ENCODE results near the gene SLC25A47. TPM values are rescaled to one million over a fixed set of nuclear protein-coding genes. Genes with fewer than 3 reads are reported as not detected.
"Not testable (repeated sequence)": the region's sequence is repeated elsewhere in the genome, so short reads cannot be mapped to it uniquely, and the experiment has no call there.

The SLC25A47 gene
- total RNA-seq, 1 experiment from 2014 or later = 0.07 TPM

DNA sequence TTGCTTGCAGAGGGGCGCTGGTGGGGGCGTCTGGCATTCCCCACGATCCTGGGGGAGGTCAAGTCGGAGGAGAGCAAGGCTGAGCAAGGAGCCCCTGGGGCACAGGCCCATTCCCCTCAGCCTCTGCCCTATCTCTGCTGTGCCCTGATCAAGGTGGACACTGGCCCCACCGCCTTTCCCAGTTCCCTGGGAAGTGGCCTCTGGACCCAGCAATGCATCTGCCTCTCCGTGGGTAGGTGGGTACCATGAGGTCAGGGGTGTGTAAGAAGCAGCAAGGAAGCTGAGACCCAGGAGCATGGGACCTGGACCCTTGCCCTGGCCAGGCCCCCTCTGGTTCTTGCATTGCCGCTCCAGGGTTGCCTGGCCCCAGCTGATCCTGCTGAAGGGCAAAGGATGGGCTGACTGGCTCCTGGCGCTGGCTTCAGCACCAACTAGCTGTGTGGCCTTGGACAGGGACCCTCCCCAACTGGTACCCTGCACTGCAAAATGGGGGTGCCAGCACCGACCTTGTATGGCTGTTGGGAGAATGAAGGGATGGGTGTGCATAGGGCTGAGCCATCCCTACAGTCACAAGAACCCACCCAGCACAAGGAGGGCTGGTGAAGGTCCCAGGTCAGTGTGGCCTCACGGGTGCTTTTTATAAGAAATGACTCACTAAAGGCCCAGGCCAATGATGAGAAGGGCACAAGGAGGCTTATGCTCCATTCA lies 36.5 kb upstream of the SLC25A47 start:
- Histone ChIP-seq H3K27me3 (ENCODE audit: control insufficient read depth, insufficient read depth, low read length) (no peaks in the 10 kb centered on the region), H3K36me3 (replicated peaks; ENCODE audit: control insufficient read depth, insufficient read depth, low read length) (peaks cover 11% of the 10 kb centered on the region), H3K4me3 (ENCODE audit: insufficient read depth, low read depth, low read length) (no peak overlapping the region)
- peak; percentile 56 for DNase-seq

DNA sequence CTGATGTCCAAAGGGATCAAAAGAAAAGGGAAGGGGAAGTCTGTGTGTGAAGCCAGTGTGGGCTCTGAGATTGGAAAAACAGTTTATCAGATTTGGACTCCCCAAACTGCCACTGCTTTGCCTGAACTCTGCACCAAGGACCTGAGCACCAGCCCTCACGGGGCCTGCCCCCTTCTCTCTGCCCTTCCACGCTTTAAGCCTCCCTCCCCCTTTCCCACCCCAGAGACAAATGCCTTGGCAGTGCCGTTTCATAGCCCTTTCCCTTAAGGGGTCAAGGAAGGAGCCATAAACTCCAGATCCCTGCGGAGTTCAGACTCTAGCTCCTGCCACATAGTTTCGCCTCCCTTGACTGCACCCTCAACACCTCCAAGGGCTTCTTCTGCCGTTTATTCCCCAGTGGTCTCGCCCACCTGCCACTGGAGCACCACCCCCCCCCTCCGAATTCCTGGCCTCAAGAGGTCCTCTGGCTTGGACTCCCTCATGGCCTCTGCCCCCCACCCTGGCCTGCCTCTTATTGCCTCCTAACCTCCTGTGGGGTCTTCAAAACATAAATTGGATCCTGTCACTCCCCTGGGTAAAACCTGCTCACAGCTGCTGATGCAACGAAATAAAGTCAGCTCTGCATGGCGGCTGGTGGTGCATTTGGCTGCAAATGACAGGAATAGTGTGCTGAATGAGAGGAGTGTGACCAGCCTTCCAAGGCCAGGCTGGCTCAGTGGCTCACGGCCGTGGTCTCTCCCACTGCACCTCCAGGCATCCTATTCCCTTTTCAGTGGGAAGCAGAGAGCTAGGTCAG lies 35.7 kb upstream of the SLC25A47 start:
- H3K27me3 ChIP-seq (ENCODE audit: control insufficient read depth, insufficient read depth, low read length) = no peaks in the 10 kb centered on the region
- peak; percentile 54 for DNase-seq
- H3K36me3 ChIP-seq (replicated peaks; ENCODE audit: control insufficient read depth, insufficient read depth, low read length) = peaks cover 14% of the 10 kb centered on the region
- no peak overlapping the region for H3K4me3 ChIP-seq (ENCODE audit: insufficient read depth, low read depth, low read length)

- not testable (repeated sequence) for H3K4me3 ChIP-seq (ENCODE audit: insufficient read depth, low read depth, low read length); DNase-seq; H3K27me3 ChIP-seq (ENCODE audit: control insufficient read depth, insufficient read depth, low read length)
- peaks cover 14% of the 10 kb centered on the region for H3K36me3 ChIP-seq (replicated peaks; ENCODE audit: control insufficient read depth, insufficient read depth, low read length)
These were observed 35.2 kb upstream of the SLC25A47 start for GRCh38 chr14:100287998-100288295.

DNA sequence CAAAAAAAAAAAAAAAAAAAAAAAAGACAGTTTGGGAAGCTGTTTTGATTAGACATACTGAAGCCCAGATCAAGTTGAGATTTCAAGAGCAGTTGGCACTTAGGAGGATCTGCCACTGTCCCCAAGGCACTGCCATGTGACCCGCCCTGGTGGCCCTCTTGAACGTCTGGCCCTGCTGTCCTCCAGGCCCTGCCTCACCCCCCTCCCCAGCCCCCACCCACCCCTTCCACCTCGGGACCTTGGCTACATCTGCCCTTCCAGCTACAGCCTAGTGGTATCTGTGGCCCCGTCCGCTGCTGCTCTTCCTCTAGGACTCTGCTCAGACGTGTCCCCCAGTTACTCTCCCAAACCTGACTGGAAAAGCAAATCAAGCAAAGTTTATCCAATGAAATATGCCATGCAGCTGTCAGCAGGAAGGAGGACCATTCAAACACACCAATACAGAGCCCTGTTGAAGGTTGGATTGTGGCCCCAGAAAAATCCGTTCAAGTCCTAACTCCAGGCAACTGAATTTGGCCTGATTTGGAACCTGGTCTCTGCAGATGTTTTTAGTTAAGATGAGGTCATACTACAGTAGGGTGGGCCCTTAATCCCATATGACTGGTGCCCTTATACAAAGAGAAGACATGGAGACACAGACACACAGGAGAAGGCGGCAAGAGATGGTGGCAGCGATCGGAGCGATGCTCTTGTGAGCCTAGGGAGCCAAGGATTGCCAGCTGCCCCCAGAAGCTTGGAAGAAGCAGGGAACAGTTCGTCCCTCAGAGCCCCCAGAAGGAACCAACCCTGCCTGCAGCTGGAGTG lies 34.6 kb upstream of the SLC25A47 start:
- no peak overlapping the region for H3K4me3 ChIP-seq (ENCODE audit: insufficient read depth, low read depth, low read length)
- DNase-seq = peak; percentile 46

DNA sequence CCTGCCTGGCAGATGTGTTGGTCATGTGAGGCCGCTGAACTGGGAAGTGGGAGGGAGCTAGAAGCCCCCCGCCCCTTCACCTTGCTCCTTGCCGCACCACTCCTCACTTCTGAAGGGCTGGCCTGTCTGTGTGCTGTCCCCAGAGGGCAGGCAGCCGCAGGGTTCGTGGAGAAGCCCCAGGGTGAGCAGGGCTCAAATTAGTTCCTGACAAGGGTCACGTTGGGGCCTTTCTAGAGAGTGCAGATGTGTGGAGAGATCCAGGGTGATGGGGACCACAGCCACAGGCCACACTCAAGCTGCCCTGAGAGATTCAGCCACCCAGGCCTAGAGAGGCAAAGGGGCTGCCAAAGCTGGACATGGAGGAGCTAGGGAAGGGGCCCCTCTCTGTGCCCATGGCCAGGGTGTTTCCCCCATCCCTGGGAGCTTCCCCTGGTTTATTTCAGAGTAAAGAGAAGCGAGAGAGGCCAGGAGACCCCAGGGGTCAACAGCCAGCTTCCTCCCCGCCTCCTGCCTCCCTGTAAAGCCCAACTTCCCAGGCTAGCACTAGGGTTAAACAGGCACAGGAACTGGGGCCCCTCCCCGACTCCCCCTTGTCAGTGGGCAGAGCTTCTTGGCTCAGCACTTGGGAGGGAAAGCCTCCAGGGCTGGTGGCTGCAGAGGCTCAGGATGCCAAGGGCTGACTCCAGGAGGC lies 33.1 kb upstream of the SLC25A47 start:
- DNase-seq = peak; percentile 67
- Histone ChIP-seq H3K27me3 (ENCODE audit: control insufficient read depth, insufficient read depth, low read length) (no peaks in the 10 kb centered on the region), H3K4me3 (ENCODE audit: insufficient read depth, low read depth, low read length) (no peak overlapping the region), H3K36me3 (replicated peaks; ENCODE audit: control insufficient read depth, insufficient read depth, low read length) (peaks cover 14% of the 10 kb centered on the region)

More for the DNA sequence above, 34.6 kb upstream of the SLC25A47 start:
- no peaks in the 10 kb centered on the region for H3K27me3 ChIP-seq (ENCODE audit: control insufficient read depth, insufficient read depth, low read length)
- peaks cover 14% of the 10 kb centered on the region for H3K36me3 ChIP-seq (replicated peaks; ENCODE audit: control insufficient read depth, insufficient read depth, low read length)

DNA sequence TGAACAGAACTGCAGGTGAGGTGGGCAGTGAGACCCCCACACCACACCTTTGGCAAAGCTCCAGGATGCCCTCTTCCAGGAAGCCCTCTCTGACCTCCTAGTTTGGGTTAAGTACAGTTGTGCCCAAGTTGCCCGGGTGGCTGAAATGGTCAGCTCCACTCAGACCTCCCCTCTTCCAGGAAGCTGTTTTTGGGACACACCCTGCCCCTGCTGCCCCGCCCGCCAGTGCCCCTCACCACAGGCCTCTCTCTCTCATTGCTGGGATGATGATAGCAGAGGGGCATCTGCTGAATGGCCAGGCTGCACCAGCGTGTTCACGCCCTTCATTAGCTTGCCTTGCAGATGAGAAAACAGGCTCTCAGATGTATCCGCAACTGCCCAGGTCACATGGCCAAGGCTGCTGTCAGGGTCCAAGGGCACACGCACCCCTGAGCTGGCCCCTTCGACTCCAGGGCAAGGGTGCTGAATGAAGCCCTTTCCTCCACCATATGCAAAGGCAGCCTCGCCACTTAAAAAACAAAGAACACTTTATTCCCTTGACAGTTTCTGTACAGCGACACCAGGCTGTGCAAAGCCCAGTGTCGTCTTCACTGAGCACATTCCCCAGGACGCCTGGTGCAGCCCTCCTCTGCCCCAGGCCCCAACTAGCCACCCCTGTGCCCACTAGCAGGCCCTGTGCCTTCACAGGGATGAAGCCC lies 32.4 kb upstream of the SLC25A47 start:
- H3K36me3 ChIP-seq (replicated peaks; ENCODE audit: control insufficient read depth, insufficient read depth, low read length) = peaks cover 14% of the 10 kb centered on the region
- H3K4me3 ChIP-seq (ENCODE audit: insufficient read depth, low read depth, low read length) = no peak overlapping the region
- no peaks in the 10 kb centered on the region for H3K27me3 ChIP-seq (ENCODE audit: control insufficient read depth, insufficient read depth, low read length)
- DNase-seq = no peak

DNA sequence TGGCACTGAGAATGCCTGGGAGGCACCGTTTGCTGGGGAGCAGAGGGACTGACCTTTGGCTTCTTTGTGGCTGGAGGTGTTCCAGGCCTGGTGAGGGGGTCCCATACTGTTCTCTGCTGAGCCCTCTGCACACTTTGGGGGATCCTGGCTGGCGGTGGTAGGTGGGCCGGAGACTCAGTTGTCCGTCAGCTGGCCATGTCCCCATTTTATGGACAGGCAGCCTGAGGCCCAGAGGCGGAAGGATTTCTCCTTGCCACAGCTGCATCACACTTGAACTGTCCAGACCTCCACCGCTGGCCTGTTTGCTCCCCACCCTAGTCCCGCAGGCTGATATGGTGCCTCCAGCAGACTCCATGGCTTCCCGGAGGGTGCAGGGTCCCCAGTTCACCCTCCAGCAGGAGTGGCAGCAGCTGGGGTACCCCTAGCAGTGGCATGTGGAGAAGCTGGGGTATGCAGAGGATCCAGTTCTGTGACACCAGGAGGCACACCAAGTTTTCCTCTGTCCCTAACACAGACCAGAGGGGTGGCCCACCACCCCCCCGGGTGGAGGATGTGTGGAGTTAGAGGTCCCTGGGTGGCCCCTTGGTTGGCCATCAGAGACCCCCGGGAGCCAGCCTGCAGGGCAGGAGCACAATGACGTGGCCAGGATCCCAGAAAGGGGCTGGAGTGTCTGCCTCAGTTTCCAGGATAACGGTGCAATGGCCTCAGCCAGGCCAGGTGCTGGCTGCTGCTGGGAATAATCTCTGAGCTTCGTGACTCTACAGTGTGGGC lies 31.6 kb upstream of the SLC25A47 start:
- Histone ChIP-seq H3K27me3 (ENCODE audit: control insufficient read depth, insufficient read depth, low read length) (no peaks in the 10 kb centered on the region), H3K36me3 (replicated peaks; ENCODE audit: control insufficient read depth, insufficient read depth, low read length) (peaks cover 14% of the 10 kb centered on the region), H3K4me3 (ENCODE audit: insufficient read depth, low read depth, low read length) (no peak overlapping the region)
- no peak for DNase-seq

DNA sequence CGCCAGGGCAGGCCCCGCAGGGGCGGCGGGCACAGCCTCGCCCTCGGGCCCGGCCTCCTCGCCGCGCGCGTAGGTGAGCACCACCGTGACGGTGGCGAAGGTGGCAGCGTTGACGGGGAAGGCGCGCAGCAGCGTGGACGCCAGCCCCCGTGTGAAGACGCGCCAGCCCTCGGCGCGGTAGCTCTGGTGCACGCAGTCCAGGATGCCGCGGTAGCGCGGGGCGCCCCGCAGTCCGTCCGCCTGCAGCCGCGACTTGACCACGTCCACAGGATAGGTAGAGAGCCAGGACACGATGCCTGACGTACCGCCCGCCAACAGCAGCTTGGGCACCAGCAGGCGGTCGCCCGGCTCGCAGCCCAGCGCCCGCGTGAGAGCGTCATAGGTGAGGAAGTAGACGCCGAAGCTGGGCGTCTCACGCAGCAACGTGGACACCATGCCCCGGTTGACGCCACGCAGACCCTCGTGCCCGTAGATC lies 30.8 kb upstream of the SLC25A47 start:
- no peak overlapping the region for H3K4me3 ChIP-seq (ENCODE audit: insufficient read depth, low read depth, low read length)
- H3K36me3 ChIP-seq (replicated peaks; ENCODE audit: control insufficient read depth, insufficient read depth, low read length) = peaks cover 16% of the 10 kb centered on the region
- peak; percentile 51 for DNase-seq
- H3K27me3 ChIP-seq (ENCODE audit: control insufficient read depth, insufficient read depth, low read length) = no peaks in the 10 kb centered on the region

DNA sequence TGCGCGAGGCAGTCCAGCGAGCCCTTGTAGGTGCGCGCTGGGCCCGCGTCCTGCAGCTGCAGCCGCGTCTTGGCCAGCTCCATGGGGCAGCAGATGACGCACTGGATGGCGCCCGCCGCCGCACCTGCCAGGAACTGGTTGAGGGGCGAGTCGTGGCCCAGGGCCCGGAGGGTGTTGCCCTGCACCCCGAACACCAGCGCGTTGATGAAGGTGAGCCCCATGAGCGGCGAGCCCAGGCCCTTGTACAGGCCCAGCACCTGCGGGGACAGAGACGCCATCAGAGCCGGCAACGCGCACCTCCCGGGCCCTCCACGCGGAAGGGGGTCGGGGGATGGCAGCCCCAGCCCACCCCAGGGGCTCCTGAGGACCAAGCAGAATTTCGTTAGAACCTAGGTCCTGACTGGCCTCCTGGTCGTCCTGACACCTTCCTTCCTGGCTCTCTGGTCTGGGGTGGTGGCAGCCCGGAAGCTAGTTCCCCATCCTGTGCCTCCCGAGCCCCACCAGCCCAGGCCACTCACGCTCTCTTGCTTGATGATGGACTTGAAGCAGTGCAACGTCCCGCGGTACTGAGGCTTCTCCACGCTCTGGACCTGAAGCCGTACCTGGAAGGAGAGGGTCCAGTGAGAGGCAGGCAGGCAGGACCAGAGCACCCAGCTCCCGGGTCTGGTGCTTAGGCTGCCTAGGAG lies 30.2 kb upstream of the SLC25A47 start:
- Histone ChIP-seq H3K4me3 (ENCODE audit: insufficient read depth, low read depth, low read length) (no peak overlapping the region), H3K36me3 (replicated peaks; ENCODE audit: control insufficient read depth, insufficient read depth, low read length) (peaks cover 16% of the 10 kb centered on the region), H3K27me3 (ENCODE audit: control insufficient read depth, insufficient read depth, low read length) (no peaks in the 10 kb centered on the region)
- DNase-seq = peak; percentile 51

DNA sequence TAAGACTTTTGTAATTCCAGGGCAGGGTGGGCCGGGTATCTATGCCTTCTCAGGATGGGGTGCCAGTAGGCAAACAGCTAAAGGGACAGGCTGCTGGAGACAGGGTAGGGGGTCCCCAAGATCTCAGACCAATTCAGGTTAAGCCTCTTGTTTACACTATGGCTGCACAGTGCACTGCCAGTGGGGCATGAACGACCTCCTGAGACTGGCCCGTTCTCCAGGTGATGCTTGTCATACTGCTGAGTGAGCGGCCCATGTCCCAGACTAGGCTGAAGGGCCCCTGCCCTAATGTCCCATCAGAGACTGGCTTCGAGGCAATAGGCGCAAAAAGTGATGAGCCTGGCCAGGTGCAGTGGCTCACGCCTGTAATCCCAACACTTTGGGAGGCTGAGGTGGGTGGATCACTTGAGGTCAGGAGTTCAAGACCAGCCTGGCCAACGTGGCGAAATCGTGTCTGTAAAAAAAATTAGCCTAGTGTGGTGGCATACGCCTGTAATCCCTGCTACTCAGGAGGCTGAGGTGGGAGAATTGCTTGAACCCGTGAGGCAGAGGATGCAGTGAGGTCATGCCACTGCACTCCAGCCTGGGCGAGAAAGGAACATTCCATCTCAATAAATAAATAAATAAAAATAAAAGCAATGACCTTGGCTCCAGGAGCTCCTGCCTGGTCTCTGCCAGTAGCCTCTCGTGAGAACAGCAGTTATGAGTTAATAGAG lies 29.5 kb upstream of the SLC25A47 start:
- Histone ChIP-seq H3K4me3 (ENCODE audit: insufficient read depth, low read depth, low read length) (no peak overlapping the region), H3K36me3 (replicated peaks; ENCODE audit: control insufficient read depth, insufficient read depth, low read length) (peaks cover 16% of the 10 kb centered on the region), H3K27me3 (ENCODE audit: control insufficient read depth, insufficient read depth, low read length) (no peaks in the 10 kb centered on the region)
- no peak for DNase-seq

DNA sequence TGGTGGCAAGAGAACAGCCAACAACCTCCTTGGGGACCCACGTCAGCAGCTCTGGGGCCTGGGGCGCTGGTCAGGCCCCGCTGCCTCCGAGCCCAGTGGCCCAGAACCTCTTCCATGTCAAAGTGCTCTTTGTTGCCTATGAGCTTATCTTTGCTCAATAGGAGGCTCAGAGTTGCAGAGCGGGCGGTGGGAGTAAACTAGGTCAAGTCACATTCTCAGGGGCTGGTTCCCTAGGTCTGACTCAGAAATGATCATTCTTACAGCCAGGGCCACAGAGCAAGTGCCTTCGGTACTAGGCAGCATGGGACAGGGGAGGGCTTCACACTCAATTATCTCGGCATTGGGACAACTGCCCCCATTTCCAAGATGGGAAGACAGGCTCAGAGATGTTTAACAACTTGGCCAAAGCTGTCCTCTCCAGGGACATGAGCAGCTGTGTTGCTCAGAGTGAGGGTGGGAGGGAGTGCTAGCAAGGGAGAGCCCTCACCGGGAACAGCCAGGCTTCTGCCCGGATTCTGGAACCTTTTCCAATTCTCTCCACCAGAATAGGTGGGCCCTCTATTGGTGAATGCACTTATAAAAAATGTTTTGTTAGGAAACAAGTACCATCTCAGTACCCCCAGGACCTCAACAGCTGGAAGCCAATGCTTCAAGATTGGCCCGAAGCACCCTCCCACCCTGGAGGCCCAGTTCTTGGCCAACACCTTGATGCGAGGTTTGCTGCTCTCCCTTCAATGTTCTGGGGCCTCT lies 28.8 kb upstream of the SLC25A47 start:
- peak; percentile 48 for DNase-seq
- Histone ChIP-seq H3K4me3 (ENCODE audit: insufficient read depth, low read depth, low read length) (no peak overlapping the region), H3K36me3 (replicated peaks; ENCODE audit: control insufficient read depth, insufficient read depth, low read length) (peaks cover 17% of the 10 kb centered on the region), H3K27me3 (ENCODE audit: control insufficient read depth, insufficient read depth, low read length) (no peaks in the 10 kb centered on the region)

DNA sequence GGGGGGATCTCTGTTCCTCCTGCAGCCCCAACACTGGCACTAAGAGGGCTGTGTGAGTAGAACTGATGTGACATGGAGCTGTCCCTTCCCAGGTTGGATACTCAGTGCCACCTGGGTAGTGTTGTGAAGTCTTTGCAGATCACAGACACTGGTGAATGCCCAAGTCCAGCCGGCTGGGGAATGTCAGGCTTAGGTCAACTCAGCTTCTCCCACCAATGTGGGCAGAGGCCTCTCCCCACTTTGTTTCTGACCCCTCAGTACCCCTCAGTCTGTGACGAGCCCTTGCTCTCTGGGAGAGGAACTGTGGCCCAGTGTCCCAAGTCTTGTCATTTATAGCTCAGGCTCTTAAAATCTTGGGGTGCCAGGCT lies 28.2 kb upstream of the SLC25A47 start:
- H3K36me3 ChIP-seq (replicated peaks; ENCODE audit: control insufficient read depth, insufficient read depth, low read length) = peaks cover 17% of the 10 kb centered on the region
- no peak for DNase-seq

More for the DNA sequence above, 28.2 kb upstream of the SLC25A47 start:
- Histone ChIP-seq H3K27me3 (ENCODE audit: control insufficient read depth, insufficient read depth, low read length) (no peaks in the 10 kb centered on the region), H3K4me3 (ENCODE audit: insufficient read depth, low read depth, low read length) (no peak overlapping the region)
